Effector memory CD4-positive, alpha-beta T cell (primary cell): ENCODE measurements around the gene KIAA1755.

Experiments used
- DNase-seq, 3 donors: peaks; one replicate each; pipeline ENCODE4 v3.0.0-alpha.2; 2020
- H3K27ac ChIP-seq: 2 replicates; pipeline ENCODE4 v1.7.0; 2013; ENCODE audit warnings: mild to moderate bottlenecking, low read length, moderate library complexity; ENCODE audit not compliant: insufficient read depth, poor library complexity, severe bottlenecking
- H3K27me3 ChIP-seq: replicated peaks from 2 replicates; pipeline ENCODE4 v1.7.0; 2013; ENCODE audit warnings: mild to moderate bottlenecking, low read length; ENCODE audit not compliant: insufficient read depth, control insufficient read depth, poor library complexity, severe bottlenecking
- H3K36me3 ChIP-seq: 2 replicates; pipeline ENCODE4 v1.7.0; 2013; ENCODE audit warnings: mild to moderate bottlenecking, low read length, moderate library complexity; ENCODE audit not compliant: control insufficient read depth, insufficient read depth
- H3K4me1 ChIP-seq: 2 replicates; pipeline ENCODE4 v1.7.0; 2013; ENCODE audit warnings: low read length, mild to moderate bottlenecking; ENCODE audit not compliant: control insufficient read depth, insufficient read depth, poor library complexity, severe bottlenecking
- H3K4me3 ChIP-seq: 2 replicates; pipeline ENCODE4 v1.7.0; 2013; ENCODE audit warnings: low read length, low read depth, mild to moderate bottlenecking; ENCODE audit not compliant: insufficient read depth, poor library complexity, severe bottlenecking
- H3K9me3 ChIP-seq: 2 replicates; pipeline ENCODE4 v1.7.0; 2013; ENCODE audit warnings: mild to moderate bottlenecking, low read length, moderate library complexity; ENCODE audit not compliant: control insufficient read depth

KIAA1755 gene

GRCh38 chr20:38178065-38178491 lies 82.5 kb downstream of the KIAA1755 start:
- H3K9me3 ChIP-seq: no peaks in the 10 kb centered on the region
- no peak overlapping the region for H3K27ac ChIP-seq
- no peak overlapping the region for H3K4me3 ChIP-seq
- H3K36me3 ChIP-seq: no peaks in the 10 kb centered on the region
- H3K4me1 ChIP-seq: no peaks in the 10 kb centered on the region
- no peak for DNase-seq
- no peaks in the 10 kb centered on the region for H3K27me3 ChIP-seq

- DNase-seq: no peak
- Histone ChIP-seq H3K4me1 (no peaks in the 10 kb centered on the region), H3K4me3 (no peak overlapping the region), H3K27ac (no peak overlapping the region), H3K9me3 (no peaks in the 10 kb centered on the region), H3K27me3 (no peaks in the 10 kb centered on the region), H3K36me3 (no peaks in the 10 kb centered on the region)
These were observed 83.3 kb downstream of the KIAA1755 start for GRCh38 chr20:38177201-38177600.

GRCh38 chr20:38175304-38176180 lies 85.0 kb downstream of the KIAA1755 start:
- H3K9me3 ChIP-seq: no peaks in the 10 kb centered on the region
- no peak overlapping the region for H3K4me3 ChIP-seq
- DNase-seq: no peak
- H3K27me3 ChIP-seq: no peaks in the 10 kb centered on the region
- no peaks in the 10 kb centered on the region for H3K4me1 ChIP-seq
- no peaks in the 10 kb centered on the region for H3K36me3 ChIP-seq
- H3K27ac ChIP-seq: no peak overlapping the region

- no peaks in the 10 kb centered on the region for H3K36me3 ChIP-seq
- no peak overlapping the region for H3K4me3 ChIP-seq
- no peaks in the 10 kb centered on the region for H3K4me1 ChIP-seq
- DNase-seq: no peak
- H3K9me3 ChIP-seq: no peaks in the 10 kb centered on the region
- H3K27me3 ChIP-seq: no peaks in the 10 kb centered on the region
- H3K27ac ChIP-seq: no peak overlapping the region
These were observed 87.0 kb downstream of the KIAA1755 start for GRCh38 chr20:38173237-38174156.

- DNase-seq: no peak
- Histone ChIP-seq H3K36me3 (no peaks in the 10 kb centered on the region), H3K27me3 (no peaks in the 10 kb centered on the region), H3K4me1 (no peaks in the 10 kb centered on the region), H3K27ac (no peak overlapping the region), H3K9me3 (no peaks in the 10 kb centered on the region), H3K4me3 (no peak overlapping the region)
These were observed 88.1 kb downstream of the KIAA1755 start for GRCh38 chr20:38172408-38172807.

GRCh38 chr20:38171675-38172043 lies 88.9 kb downstream of the KIAA1755 start:
- H3K9me3 ChIP-seq: no peaks in the 10 kb centered on the region
- no peaks in the 10 kb centered on the region for H3K4me1 ChIP-seq
- no peaks in the 10 kb centered on the region for H3K36me3 ChIP-seq
- no peak overlapping the region for H3K4me3 ChIP-seq
- no peak overlapping the region for H3K27ac ChIP-seq
- DNase-seq: no peak
- H3K27me3 ChIP-seq: no peaks in the 10 kb centered on the region

- no peak overlapping the region for H3K27ac ChIP-seq
- H3K27me3 ChIP-seq: no peaks in the 10 kb centered on the region
- no peaks in the 10 kb centered on the region for H3K9me3 ChIP-seq
- H3K4me1 ChIP-seq: no peaks in the 10 kb centered on the region
- no peak overlapping the region for H3K4me3 ChIP-seq
- H3K36me3 ChIP-seq: no peaks in the 10 kb centered on the region
- DNase-seq: no peak
These were observed 89.5 kb downstream of the KIAA1755 start for GRCh38 chr20:38170826-38171674.

GRCh38 chr20:38170219-38170825 lies 90.2 kb downstream of the KIAA1755 start:
- no peak for DNase-seq
- Histone ChIP-seq H3K27ac (no peak overlapping the region), H3K4me3 (no peak overlapping the region), H3K9me3 (no peaks in the 10 kb centered on the region), H3K27me3 (no peaks in the 10 kb centered on the region), H3K36me3 (no peaks in the 10 kb centered on the region), H3K4me1 (peaks cover under 1% of the 10 kb centered on the region)

- H3K27me3 ChIP-seq: no peaks in the 10 kb centered on the region
- DNase-seq: no peak
- H3K27ac ChIP-seq: no peak overlapping the region
- H3K36me3 ChIP-seq: no peaks in the 10 kb centered on the region
- H3K9me3 ChIP-seq: no peaks in the 10 kb centered on the region
- H3K4me1 ChIP-seq: peaks cover 5% of the 10 kb centered on the region
- no peak overlapping the region for H3K4me3 ChIP-seq
These were observed 90.8 kb downstream of the KIAA1755 start for GRCh38 chr20:38169636-38170193.
